Hair follicle dermal papilla cell (primary cell): Measurements from ENCODE around the gene ADAMTSL4. TPM values are rescaled to one million over a fixed set of nuclear protein-coding genes. Genes with fewer than 3 reads are reported as not detected.

Source experiments
- small RNA-seq: library from RNA; depleted of rRNA; stranded (forward); fragments of <200 nt; gene quantifications from one replicate; pipeline ENCODE3, GENCODE V24; 2012
- total RNA-seq: library from RNA; depleted of rRNA; stranded (reverse); fragments of >200 nt; gene quantifications from 2 replicates; pipeline ENCODE4 v1.2.3, GENCODE V29; 2012

The ADAMTSL4 gene
- total RNA-seq: 12.3 and 15.7 TPM in 2 replicates

DNA sequence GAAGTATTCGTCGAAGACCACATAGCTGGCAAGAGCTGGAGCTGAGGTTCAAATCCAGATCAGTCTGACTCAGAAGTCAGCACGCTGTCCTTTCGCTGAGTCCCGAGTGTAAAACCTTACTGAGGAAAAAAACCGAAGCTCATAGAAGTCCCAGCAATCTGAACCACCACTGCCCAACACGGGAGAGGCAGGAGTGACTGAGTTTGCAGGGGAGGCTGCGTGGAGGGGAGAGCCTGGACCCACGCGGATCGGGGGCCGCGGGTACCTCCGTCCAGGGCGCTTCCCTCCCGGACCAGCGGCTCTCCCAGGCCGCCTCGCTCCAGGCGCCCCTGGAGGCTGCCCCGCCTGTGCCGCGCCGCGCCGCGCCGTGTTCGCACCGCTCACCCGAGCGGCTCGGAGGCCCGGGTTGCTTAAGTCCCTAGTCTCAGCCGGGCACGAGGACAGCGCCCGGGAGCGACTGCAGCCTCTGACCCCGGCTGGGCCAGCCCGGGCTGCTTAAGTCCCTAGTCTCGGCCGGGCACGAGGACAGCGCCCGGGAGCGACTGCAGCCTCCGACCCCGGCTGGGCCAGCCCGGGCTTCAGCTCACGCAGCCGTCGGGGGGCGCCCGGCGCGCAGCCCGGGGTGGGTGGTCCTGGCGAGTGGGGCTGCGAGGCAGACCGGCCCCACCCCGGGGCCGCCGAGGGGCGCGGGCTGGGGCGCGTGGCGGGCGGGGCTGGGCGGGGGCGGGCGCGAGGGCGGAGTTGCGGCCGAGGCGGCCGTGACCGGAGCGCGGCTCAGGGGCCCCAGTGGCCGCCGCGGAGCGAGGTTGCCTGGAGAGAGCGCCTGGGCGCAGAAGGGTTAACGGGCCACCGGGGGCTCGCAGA is at the start of gene ADAMTSL4:
TSS of gene ADAMTSL4 (plus strand) at position 777 of the 864 bp plus-strand sequence. CDS start 2,881 bp downstream, outside the sequence.

DNA sequence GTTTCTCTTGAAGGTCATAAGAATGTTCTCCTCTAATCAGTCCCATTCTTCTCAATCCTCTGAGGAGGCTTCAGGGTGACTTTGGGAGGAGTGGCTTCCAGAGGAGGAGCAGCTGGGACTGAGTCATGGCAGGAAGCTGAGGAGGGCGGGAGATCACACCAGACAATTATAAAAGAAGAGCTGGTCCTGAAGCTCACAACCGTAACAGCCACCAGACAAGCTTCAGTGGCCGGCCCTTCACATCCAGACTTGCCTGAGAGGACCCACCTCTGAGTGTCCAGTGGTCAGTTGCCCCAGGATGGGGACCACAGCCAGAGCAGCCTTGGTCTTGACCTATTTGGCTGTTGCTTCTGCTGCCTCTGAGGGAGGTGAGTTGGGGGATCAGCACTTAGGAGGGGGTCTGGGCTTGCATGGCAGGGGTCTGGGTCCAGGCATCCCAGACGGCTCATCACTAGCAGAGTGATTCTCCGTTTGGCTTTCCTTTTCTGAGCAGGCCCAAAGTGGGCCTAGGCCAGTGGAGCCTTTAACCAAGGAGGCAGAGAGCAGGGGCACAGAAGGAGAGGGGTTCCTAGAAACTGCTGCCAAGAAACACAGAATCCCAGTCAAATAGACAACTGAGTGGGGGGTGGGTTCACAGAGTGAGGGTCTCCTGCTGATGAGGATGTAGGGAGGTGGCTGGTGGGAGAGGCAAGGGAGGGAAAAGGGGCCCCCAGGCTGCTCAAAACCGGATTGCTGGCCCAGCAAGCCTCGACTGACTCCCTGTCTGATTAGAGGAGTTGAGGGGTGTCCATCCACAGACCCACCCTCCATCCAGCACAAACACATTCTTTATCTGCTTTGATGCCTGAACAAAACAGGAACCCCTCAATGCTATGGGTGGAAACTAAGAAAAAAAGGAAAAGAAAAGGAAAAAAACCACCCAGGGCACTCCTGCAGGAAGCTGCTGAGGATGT is 41.0 kb upstream of the ADAMTSL4 start, which contains the start of gene ECM1:
TSS of gene ECM1 (plus strand) at position 198 of the 953 bp plus-strand sequence. CDS start at position 299, 101 bp downstream.

DNA sequence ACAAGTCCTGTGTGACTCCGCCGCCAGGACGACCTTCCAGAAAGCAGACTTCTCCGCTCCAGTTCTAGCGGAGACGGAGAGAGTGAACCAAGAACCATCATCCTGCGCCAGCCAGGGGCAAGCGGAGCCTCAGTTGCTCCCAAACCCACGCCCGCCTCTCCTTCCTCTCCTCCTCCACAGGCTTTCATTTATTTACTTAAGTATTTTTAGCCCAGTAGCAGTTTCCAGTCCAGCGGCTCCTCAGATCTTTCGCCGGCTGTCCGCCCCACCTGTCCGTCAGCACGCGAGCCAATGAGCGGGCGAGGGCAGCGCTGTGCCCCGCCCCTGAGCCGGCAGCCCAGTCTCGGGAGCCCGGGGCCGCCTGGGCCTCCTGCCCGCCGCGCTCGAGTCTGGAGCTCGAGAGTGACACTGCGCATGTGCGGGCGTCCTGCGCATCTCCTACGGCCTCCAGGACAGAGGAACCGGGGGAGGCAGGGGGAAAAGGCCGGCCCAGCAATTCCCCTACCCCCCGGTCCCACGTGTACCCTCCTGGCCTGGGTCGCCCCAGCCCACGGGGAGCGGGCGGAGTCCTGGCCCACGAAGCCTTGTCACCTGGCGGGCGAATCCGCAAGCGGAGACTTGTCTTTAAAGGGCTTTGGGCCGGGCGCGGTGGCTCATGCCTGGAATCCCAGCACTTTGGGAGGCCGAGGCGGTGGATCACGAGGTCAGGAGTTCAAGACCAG is 33.7 kb upstream of the ADAMTSL4 start, which contains the start of gene FALEC:
TSS of gene FALEC (plus strand) at position 425 of the 722 bp plus-strand sequence.

DNA sequence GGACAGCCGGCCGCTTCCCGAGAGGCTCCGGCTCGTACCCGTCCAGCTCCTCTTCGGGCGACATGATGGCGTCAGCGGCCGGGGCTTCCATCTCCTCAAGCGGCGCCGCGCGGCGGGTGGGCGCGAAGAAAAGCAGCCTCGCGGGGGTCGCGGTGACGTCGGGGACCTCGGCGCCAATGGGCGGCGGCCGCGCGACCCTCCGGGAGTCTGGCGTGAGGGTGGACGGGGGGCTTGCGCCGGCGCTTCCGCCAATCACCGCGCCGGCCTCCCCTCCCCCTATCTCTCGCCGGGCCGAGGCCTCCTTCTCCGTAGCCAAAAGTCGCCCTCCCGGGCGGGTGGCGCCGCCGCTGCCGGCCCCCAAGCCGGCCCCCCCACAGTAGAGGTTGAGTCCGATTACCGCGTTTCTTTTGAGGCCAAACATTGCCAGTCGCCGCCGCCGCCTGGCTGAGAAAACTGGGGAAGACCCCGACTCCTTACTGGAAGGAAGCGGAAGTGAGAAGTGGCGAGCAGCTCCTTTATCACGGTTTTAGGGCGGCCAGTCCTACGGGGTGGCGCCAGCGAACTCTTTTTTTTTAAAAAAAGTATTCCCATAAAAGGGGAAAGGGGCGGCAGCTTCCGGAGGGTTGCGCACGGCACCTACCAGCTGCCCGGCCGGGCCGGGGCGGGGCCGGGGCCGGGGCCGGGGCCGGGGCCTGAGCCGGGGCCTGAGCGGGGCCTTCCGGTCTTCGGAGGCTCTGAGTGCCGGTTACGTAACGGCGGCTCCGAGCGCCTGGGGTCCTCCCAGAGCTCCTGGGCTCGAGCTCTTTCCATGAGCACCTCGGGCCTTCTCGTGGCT is 30.1 kb downstream of the ADAMTSL4 start, which contains the start of gene MCL1:
TSS of gene MCL1 (minus strand) at position 501 of the 835 bp plus-strand sequence. CDS start at position 421, 80 bp downstream.

Small RNA genes within 50 kb of the gene (small RNA-seq; reads per million reads assigned to genes)
- gene MIR4257 (not detected), gene RF00015 (not detected), gene RF00561 (not detected), gene RN7SL473P (not detected), gene RN7SL600P (not detected)

Other genes starting within 250 kb of the ADAMTSL4 start
- gene PRPF3, start 227.9 kb upstream of the ADAMTSL4 start, total RNA-seq: 34.4 and 44.9 TPM in 2 replicates
- 12.1 and 12.8 TPM in 2 replicates for gene RPRD2, start 185.3 kb upstream of the ADAMTSL4 start, total RNA-seq
- 11.2 and 14.8 TPM in 2 replicates for gene TARS2, start 62.0 kb upstream of the ADAMTSL4 start, total RNA-seq
- 72.5 and 87.1 TPM in 2 replicates for gene ECM1, start 41.3 kb upstream of the ADAMTSL4 start, total RNA-seq
- gene FALEC, start 33.7 kb upstream of the ADAMTSL4 start, total RNA-seq: not detected in 2 replicates
- gene MCL1, start 30.2 kb downstream of the ADAMTSL4 start, total RNA-seq: 173 and 207 TPM in 2 replicates
- gene ENSA, start 80.2 kb downstream of the ADAMTSL4 start, total RNA-seq: 62.3 and 63.0 TPM in 2 replicates
- 13.0 and 14.7 TPM in 2 replicates for gene GOLPH3L, start 147.7 kb downstream of the ADAMTSL4 start, total RNA-seq
- gene HORMAD1, start 171.5 kb downstream of the ADAMTSL4 start, total RNA-seq: 0.16 TPM in 1 of 2 replicates, not detected in the other
- 4.7 and 9.4 TPM in 2 replicates for gene CTSS, start 216.4 kb downstream of the ADAMTSL4 start, total RNA-seq